Keratinocyte (primary cell): ENCODE data around the gene NFIL3. TPM values are rescaled to one million over a fixed set of nuclear protein-coding genes. Genes with fewer than 3 reads are reported as not detected.

Experiments
- DNase-seq: peaks from one replicate; pipeline ENCODE4 v3.0.0-alpha.2; 2011; ENCODE audit warnings: low read depth, missing footprints, low spot score
- FAIRE-seq: peaks from 2 replicates; lab custom pipeline; 2011; peaks lifted over from hg19 to GRCh38; lab: Jason Lieb, UNC
- H2AFZ ChIP-seq: 2 replicates; pipeline ENCODE4 v1.6.0; 2012; ENCODE audit warnings: low read length, control low read depth, inconsistent platforms; ENCODE audit not compliant: control insufficient read depth
- H3K27ac ChIP-seq: 2 replicates; pipeline ENCODE4 v1.5.1; 2011; ENCODE audit warnings: low read length; ENCODE audit not compliant: control insufficient read depth, insufficient read depth
- H3K27me3 ChIP-seq: 3 replicates; pipeline ENCODE4 v1.6.0; 2011; ENCODE audit warnings: low read length; ENCODE audit not compliant: control insufficient read depth, insufficient read depth; ENCODE audit errors: extremely low read depth
- H3K36me3 ChIP-seq, 2 experiments: 2 replicates in 1 of 2; 3 replicates in 1 of 2; pipeline ENCODE4 v1.5.1; 2011; ENCODE audit warnings: low read length in 2 of 2, mild to moderate bottlenecking in 1 of 2; ENCODE audit not compliant: control insufficient read depth in 2 of 2, insufficient read depth in 2 of 2; ENCODE audit errors: extremely low read depth in 1 of 2
- H3K4me1 ChIP-seq: 3 replicates; pipeline ENCODE4 v1.5.1; 2011; ENCODE audit warnings: low read length; ENCODE audit not compliant: control insufficient read depth, insufficient read depth; ENCODE audit errors: extremely low read depth
- H3K4me2 ChIP-seq: 3 replicates; pipeline ENCODE4 v1.6.0; 2011; ENCODE audit warnings: low read depth, low read length; ENCODE audit not compliant: control insufficient read depth, insufficient read depth; ENCODE audit errors: extremely low read depth
- H3K4me3 ChIP-seq, 3 experiments: fragments of 200-600 bp in 1 of 3; sonication (generic) in 1 of 3; 2 replicates in 2 of 3; 3 replicates in 1 of 3; pipeline ENCODE4 v1.5.1; 2011 to 2016; ENCODE audit warnings: low read length in 3 of 3, mild to moderate bottlenecking in 3 of 3, control low read depth in 2 of 3, inconsistent platforms in 1 of 3, low read depth in 1 of 3, mixed read lengths in 1 of 3, mixed run types in 1 of 3, moderate library complexity in 1 of 3; ENCODE audit not compliant: control insufficient read depth in 2 of 3, insufficient read depth in 2 of 3; ENCODE audit errors: extremely low read depth in 1 of 3
- H3K79me2 ChIP-seq: 2 replicates; pipeline ENCODE4 v1.6.0; 2012; ENCODE audit warnings: low read length; ENCODE audit not compliant: control insufficient read depth, insufficient read depth
- H3K9ac ChIP-seq: 3 replicates; pipeline ENCODE4 v1.6.0; 2011; ENCODE audit warnings: low read length; ENCODE audit not compliant: control insufficient read depth, insufficient read depth; ENCODE audit errors: extremely low read depth
- H3K9me1 ChIP-seq: 3 replicates; pipeline ENCODE4 v1.6.0; 2011; ENCODE audit warnings: low read length; ENCODE audit not compliant: control insufficient read depth, insufficient read depth; ENCODE audit errors: extremely low read depth
- H3K9me3 ChIP-seq: 2 replicates; pipeline ENCODE4 v1.5.1; 2012; ENCODE audit warnings: low read depth, low read length; ENCODE audit not compliant: control insufficient read depth
- H4K20me1 ChIP-seq: 3 replicates; pipeline ENCODE4 v1.6.0; 2011; ENCODE audit warnings: low read length; ENCODE audit not compliant: control insufficient read depth, insufficient read depth; ENCODE audit errors: extremely low read depth
- EZH2 ChIP-seq: IDR thresholded peaks from one replicate; pipeline ENCODE4 v1.6.1; 2012; ENCODE audit warnings: inconsistent platforms, mild to moderate bottlenecking, low read length, moderate library complexity
- dilution Hi-C: fragments of 300-500 bp; cut with MboI; formaldehyde crosslinking; loops from one replicate; pipeline ENCODE4 v1.7.0; 2020; ENCODE audit warnings: low sequenced_read_pairs; ENCODE audit not compliant: extremely low pct_ligation_motif_present
- polyA plus RNA-seq, 5 experiments: library from polyadenylated mRNA; depleted of rRNA in 3 of 5; stranded (reverse) in 3 of 5; stranded (forward) in 1 of 5; unstranded in 1 of 5; fragments of >200 nt; gene quantifications; 1 replicate in 1 of 5; 2 replicates in 3 of 5; 3 replicates in 1 of 5; pipeline versions ENCODE4 v1.2.1 to v1.2.3, GENCODE V29; 2011 to 2012; ENCODE audit warnings: missing spikeins in 2 of 5, low read depth in 1 of 5, low replicate concordance in 1 of 5
- TF ChIP-seq, protein P1 (sequence below), 3 experiments: IDR thresholded peaks in 1 of 3; conservative IDR thresholded peaks in 1 of 3; optimal IDR thresholded peaks in 1 of 3; 2 replicates in 2 of 3; 3 replicates in 1 of 3; pipeline versions ENCODE3 to v1.5.1; 2011; ENCODE audit warnings: low read length in 3 of 3, mild to moderate bottlenecking in 3 of 3, moderate library complexity in 2 of 3, control low read depth in 1 of 3, inconsistent platforms in 1 of 3; ENCODE audit not compliant: insufficient read depth in 2 of 3; ENCODE audit errors: extremely low read depth in 1 of 3

Gene NFIL3
- polyA plus RNA-seq, 1 donor (not counting 4 experiments of a cell fraction or from before 2014, with no cell fraction given) = 9.3 TPM

DNA sequence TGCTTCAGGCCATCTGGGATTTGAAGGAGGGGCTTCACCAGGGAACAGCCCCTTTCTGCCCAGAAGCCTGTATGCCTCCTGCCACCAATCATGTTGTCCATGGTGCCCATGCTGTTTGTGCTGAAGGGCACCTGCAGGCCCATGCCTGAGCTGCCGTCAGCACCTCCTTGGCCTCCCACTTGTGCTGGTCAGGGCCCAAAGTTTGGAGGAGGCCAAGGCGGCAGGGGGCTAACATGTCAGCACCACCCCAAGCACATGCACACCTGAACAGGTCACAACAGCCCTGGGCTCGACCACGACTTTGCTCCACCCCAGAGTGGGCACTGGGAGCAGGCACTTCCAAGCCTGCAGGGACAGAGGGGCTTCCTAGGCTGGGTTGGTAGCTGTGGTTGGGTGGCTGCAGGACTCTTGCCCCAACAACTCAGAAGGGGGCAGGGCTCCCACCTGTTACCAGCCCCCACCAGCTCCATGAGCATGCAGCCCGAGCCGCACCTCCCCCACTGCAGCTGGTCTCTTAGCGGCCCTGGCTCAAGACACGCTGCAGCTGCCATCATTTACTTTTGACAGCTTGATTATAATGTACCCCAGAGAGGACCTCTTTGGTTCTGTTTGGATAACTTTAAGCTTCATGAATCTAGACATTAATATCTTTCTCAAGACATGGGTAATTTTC lies 19.8 kb upstream of the NFIL3 start:
- H3K9ac ChIP-seq = no peak overlapping the region
- H2AFZ ChIP-seq = no peak overlapping the region
- FAIRE-seq (no peak), DNase-seq (no peak)
- no peaks in the 10 kb centered on the region for H3K36me3 ChIP-seq
- no peak overlapping the region for H3K4me3 ChIP-seq
- dilution Hi-C loops = no loop called here
- no peak for TF ChIP-seq EZH2
- TF ChIP-seq, protein P1, sequence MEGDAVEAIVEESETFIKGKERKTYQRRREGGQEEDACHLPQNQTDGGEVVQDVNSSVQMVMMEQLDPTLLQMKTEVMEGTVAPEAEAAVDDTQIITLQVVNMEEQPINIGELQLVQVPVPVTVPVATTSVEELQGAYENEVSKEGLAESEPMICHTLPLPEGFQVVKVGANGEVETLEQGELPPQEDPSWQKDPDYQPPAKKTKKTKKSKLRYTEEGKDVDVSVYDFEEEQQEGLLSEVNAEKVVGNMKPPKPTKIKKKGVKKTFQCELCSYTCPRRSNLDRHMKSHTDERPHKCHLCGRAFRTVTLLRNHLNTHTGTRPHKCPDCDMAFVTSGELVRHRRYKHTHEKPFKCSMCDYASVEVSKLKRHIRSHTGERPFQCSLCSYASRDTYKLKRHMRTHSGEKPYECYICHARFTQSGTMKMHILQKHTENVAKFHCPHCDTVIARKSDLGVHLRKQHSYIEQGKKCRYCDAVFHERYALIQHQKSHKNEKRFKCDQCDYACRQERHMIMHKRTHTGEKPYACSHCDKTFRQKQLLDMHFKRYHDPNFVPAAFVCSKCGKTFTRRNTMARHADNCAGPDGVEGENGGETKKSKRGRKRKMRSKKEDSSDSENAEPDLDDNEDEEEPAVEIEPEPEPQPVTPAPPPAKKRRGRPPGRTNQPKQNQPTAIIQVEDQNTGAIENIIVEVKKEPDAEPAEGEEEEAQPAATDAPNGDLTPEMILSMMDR (optimal IDR thresholded peaks at IDR 0.05 in 1 of 3, IDR thresholded peaks at IDR 0.05 in 1 of 3, conservative IDR thresholded peaks at IDR 0.05 in 1 of 3; ENCODE audit: extremely low read depth in 1 of 3, insufficient read depth in 2 of 3, low read length in 3 of 3) = no peak
- H3K27me3 ChIP-seq = peaks cover 9% of the 10 kb centered on the region
- H3K4me1 ChIP-seq = no peaks in the 10 kb centered on the region
- peaks cover 2% of the 10 kb centered on the region for H3K9me3 ChIP-seq
- H3K4me2 ChIP-seq = no peak overlapping the region
- H3K79me2 ChIP-seq = no peaks in the 10 kb centered on the region
- no peak overlapping the region for H3K27ac ChIP-seq
- H4K20me1 ChIP-seq = no peaks in the 10 kb centered on the region
- no peaks in the 10 kb centered on the region for H3K9me1 ChIP-seq

DNA sequence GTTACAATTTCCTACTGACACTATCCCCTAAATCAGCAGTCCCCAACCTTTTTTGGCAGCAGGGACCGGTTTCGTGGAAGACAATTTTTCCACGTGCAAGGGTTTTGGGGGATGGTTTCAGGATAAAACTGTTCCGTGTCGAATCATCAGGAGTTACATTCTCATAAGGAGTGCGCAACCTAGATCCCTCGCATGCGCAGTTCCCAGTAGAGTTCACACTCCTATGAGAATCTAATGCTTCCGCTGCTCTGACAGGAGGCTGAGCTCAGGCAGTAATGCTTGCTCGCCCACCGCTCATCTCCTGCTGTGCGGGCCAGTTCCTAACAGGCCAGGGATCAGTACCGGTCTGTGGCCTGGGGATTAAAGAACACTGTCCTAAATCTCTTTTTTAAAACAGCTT lies 13.2 kb upstream of the NFIL3 start:
- no peaks in the 10 kb centered on the region for H3K9me3 ChIP-seq
- no peak for TF ChIP-seq EZH2
- TF ChIP-seq, protein P1 (optimal IDR thresholded peaks at IDR 0.05 in 1 of 3, IDR thresholded peaks at IDR 0.05 in 1 of 3, conservative IDR thresholded peaks at IDR 0.05 in 1 of 3; ENCODE audit: extremely low read depth in 1 of 3, insufficient read depth in 2 of 3, low read length in 3 of 3) = no peak
- H3K4me2 ChIP-seq = no peak overlapping the region
- H4K20me1 ChIP-seq = no peaks in the 10 kb centered on the region
- no peaks in the 10 kb centered on the region for H3K9me1 ChIP-seq
- H3K4me1 ChIP-seq = peaks cover 3% of the 10 kb centered on the region
- no peaks in the 10 kb centered on the region for H3K79me2 ChIP-seq
- dilution Hi-C loops = no loop called here
- no peak overlapping the region for H3K9ac ChIP-seq
- H2AFZ ChIP-seq = no peak overlapping the region
- no peak overlapping the region for H3K27ac ChIP-seq
- H3K27me3 ChIP-seq = peaks cover 4% of the 10 kb centered on the region
- FAIRE-seq = no peak
- H3K36me3 ChIP-seq = no peaks in the 10 kb centered on the region
- no peak for DNase-seq
- no peak overlapping the region for H3K4me3 ChIP-seq
